OCI-LY1 (cell line): ENCODE data around the gene LCNL1.

ENCODE experiments used
- H2AFZ ChIP-seq: fragments of 200-600 bp; sonication (generic), shearing (Covaris generic); 2 replicates; pipeline ENCODE4 v1.6.0; 2014; ENCODE audit warnings: antibody characterized with exemption, mild to moderate bottlenecking, low read length
- H3F3A ChIP-seq: fragments of 200-600 bp; sonication (generic), shearing (Covaris generic); 2 replicates; pipeline ENCODE4 v1.6.0; 2014; ENCODE audit warnings: mild to moderate bottlenecking, antibody characterized with exemption, low read length, moderate library complexity; ENCODE audit not compliant: insufficient read depth
- H3K27ac ChIP-seq: fragments of 200-600 bp; sonication (generic); 2 replicates; pipeline ENCODE4 v1.5.1; 2014; ENCODE audit warnings: low read length, mixed run types, mild to moderate bottlenecking, low read depth; ENCODE audit not compliant: poor library complexity, severe bottlenecking
- H3K27me3 ChIP-seq: fragments of 200-600 bp; sonication (generic); 2 replicates; pipeline ENCODE4 v1.6.0; 2014; ENCODE audit warnings: antibody characterized with exemption, mild to moderate bottlenecking, low read length, moderate library complexity; ENCODE audit not compliant: insufficient read depth
- H3K36me3 ChIP-seq: fragments of 200-600 bp; sonication (generic); 2 replicates; pipeline ENCODE4 v1.6.1; 2014; ENCODE audit warnings: mild to moderate bottlenecking, antibody characterized with exemption, low read length, moderate library complexity, mixed read lengths; ENCODE audit not compliant: insufficient read depth
- H3K4me1 ChIP-seq: fragments of 200-600 bp; sonication (generic); 2 replicates; pipeline ENCODE4 v1.5.1; 2014; ENCODE audit warnings: mild to moderate bottlenecking, low read length, moderate library complexity; ENCODE audit not compliant: insufficient read depth, severe bottlenecking
- H3K4me2 ChIP-seq: fragments of 200-600 bp; sonication (generic), shearing (Covaris generic); 2 replicates; pipeline ENCODE4 v1.6.1; 2014; ENCODE audit warnings: low read length
- H3K4me3 ChIP-seq: fragments of 200-600 bp; sonication (generic); 2 replicates; pipeline ENCODE4 v1.5.1; 2014; ENCODE audit warnings: low read length, low read depth, mild to moderate bottlenecking, mixed read lengths; ENCODE audit not compliant: poor library complexity, severe bottlenecking
- H3K79me2 ChIP-seq: fragments of 200-600 bp; shearing (Covaris generic); 2 replicates; pipeline ENCODE4 v1.6.1; 2016; ENCODE audit warnings: mixed run types, low read length, mixed read lengths; ENCODE audit not compliant: insufficient read depth
- H3K9ac ChIP-seq: fragments of 200-600 bp; sonication (generic), shearing (Covaris generic); 2 replicates; pipeline ENCODE4 v1.6.1; 2014; ENCODE audit warnings: mild to moderate bottlenecking, low read length, mixed read lengths
- H3K9me2 ChIP-seq: fragments of 200-600 bp; sonication (generic), shearing (Covaris generic); 2 replicates; pipeline ENCODE4 v1.6.1; 2014; ENCODE audit warnings: low read depth, mild to moderate bottlenecking, low read length, mixed read lengths
- H3K9me3 ChIP-seq: fragments of 200-600 bp; shearing (Covaris generic); 2 replicates; pipeline ENCODE4 v1.6.1; 2014; ENCODE audit warnings: low read length, mixed read lengths
- H4K20me1 ChIP-seq: fragments of 200-600 bp; sonication (generic), shearing (Covaris generic); 2 replicates; pipeline ENCODE4 v1.6.0; 2016; ENCODE audit warnings: mild to moderate bottlenecking, low read length; ENCODE audit not compliant: insufficient read depth
- EZH2 ChIP-seq: fragments of 200-600 bp; sonication (generic), shearing (Covaris generic); IDR thresholded peaks from 2 replicates; pipeline ENCODE4 v1.8.0; 2017; ENCODE audit warnings: borderline replicate concordance, mixed run types, mild to moderate bottlenecking, antibody characterized with exemption, low read length, moderate library complexity, mixed read lengths
- TF ChIP-seq, protein P1 (sequence below): fragments of 200-600 bp; sonication (generic), shearing (Covaris generic); IDR thresholded peaks from 2 replicates; pipeline ENCODE4 v1.5.1; 2017; ENCODE audit warnings: mild to moderate bottlenecking, antibody characterized with exemption, low read length, moderate library complexity, mixed read lengths

Gene LCNL1

GRCh38 chr9:136946228-136947027 lies 36.4 kb upstream of the LCNL1 start:
- no peaks in the 10 kb centered on the region for H3K9me3 ChIP-seq
- H3K4me1 ChIP-seq = peaks cover 26% of the 10 kb centered on the region
- H3K36me3 ChIP-seq = peaks cover 16% of the 10 kb centered on the region
- H3K27me3 ChIP-seq = no peaks in the 10 kb centered on the region; the same call in 1 of the 2 replicates
- no peak overlapping the region for H3K27ac ChIP-seq
- H3K9me2 ChIP-seq = no peaks in the 10 kb centered on the region
- H3F3A ChIP-seq = no peaks in the 10 kb centered on the region
- H2AFZ ChIP-seq = no peak overlapping the region
- no peak overlapping the region for H3K4me2 ChIP-seq
- H4K20me1 ChIP-seq = no peaks in the 10 kb centered on the region
- H3K9ac ChIP-seq = no peak overlapping the region
- TF ChIP-seq EZH2 = no peak
- TF ChIP-seq, protein P1, sequence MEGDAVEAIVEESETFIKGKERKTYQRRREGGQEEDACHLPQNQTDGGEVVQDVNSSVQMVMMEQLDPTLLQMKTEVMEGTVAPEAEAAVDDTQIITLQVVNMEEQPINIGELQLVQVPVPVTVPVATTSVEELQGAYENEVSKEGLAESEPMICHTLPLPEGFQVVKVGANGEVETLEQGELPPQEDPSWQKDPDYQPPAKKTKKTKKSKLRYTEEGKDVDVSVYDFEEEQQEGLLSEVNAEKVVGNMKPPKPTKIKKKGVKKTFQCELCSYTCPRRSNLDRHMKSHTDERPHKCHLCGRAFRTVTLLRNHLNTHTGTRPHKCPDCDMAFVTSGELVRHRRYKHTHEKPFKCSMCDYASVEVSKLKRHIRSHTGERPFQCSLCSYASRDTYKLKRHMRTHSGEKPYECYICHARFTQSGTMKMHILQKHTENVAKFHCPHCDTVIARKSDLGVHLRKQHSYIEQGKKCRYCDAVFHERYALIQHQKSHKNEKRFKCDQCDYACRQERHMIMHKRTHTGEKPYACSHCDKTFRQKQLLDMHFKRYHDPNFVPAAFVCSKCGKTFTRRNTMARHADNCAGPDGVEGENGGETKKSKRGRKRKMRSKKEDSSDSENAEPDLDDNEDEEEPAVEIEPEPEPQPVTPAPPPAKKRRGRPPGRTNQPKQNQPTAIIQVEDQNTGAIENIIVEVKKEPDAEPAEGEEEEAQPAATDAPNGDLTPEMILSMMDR = no peak
- no peak overlapping the region for H3K4me3 ChIP-seq
- no peaks in the 10 kb centered on the region for H3K79me2 ChIP-seq

- Histone ChIP-seq H3K4me2 (no peak overlapping the region), H2AFZ (no peak overlapping the region), H3K4me1 (peaks cover 26% of the 10 kb centered on the region), H3K27ac (no peak overlapping the region), H3F3A (no peaks in the 10 kb centered on the region), H3K9ac (no peak overlapping the region), H3K9me2 (no peaks in the 10 kb centered on the region), H4K20me1 (no peaks in the 10 kb centered on the region), H3K4me3 (no peak overlapping the region), H3K9me3 (no peaks in the 10 kb centered on the region), H3K27me3 (no peaks in the 10 kb centered on the region; the same call in 1 of the 2 replicates), H3K36me3 (peaks cover 8% of the 10 kb centered on the region), H3K79me2 (no peaks in the 10 kb centered on the region)
- TF ChIP-seq, protein P1 = no peak
- TF ChIP-seq EZH2 = no peak
Measured at GRCh38 chr9:136947028-136947891, 35.5 kb upstream of the LCNL1 start.

DNA sequence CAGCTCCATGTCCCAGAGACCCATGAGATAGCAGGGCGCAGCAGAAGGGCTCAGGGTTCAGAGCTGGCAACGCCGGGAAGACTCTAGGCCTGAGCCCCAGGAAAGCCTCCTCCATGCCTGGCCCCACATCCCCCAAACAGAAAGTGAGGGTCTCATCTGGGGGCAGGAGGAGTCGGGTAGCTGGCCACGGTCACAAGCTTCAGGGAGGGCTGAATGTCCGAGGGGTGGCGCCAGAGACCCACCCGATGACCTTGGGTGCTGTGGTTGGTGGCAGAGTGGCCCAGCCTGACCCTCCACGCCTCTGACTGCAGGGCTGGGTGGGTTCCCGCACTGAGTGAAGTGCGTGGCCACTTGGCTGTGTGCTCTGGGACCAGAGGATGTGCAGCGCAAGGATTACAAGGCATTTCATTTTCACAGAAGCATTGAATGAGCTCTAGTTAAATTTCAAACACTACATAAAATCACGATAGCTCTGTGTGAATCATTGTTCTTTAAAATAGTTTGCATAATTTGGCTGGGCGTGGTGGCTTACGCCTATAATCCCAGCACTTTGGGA lies 34.8 kb upstream of the LCNL1 start:
- no peak overlapping the region for H3K27ac ChIP-seq

More for the DNA sequence above, 34.8 kb upstream of the LCNL1 start:
- peaks cover 2% of the 10 kb centered on the region; the same call in 1 of the 2 replicates for H3K27me3 ChIP-seq
- no peaks in the 10 kb centered on the region for H3K9me3 ChIP-seq
- H3K4me1 ChIP-seq = peaks cover 25% of the 10 kb centered on the region
- no peak overlapping the region for H2AFZ ChIP-seq
- H3K4me3 ChIP-seq = no peak overlapping the region
- H3K79me2 ChIP-seq = no peaks in the 10 kb centered on the region
- no peak overlapping the region for H3K4me2 ChIP-seq
- TF ChIP-seq, protein P1 = peak; percentile 57
- TF ChIP-seq EZH2 = no peak
- no peaks in the 10 kb centered on the region for H4K20me1 ChIP-seq
- no peaks in the 10 kb centered on the region for H3K36me3 ChIP-seq
- H3K9ac ChIP-seq = no peak overlapping the region
- no peaks in the 10 kb centered on the region for H3K9me2 ChIP-seq
- no peaks in the 10 kb centered on the region for H3F3A ChIP-seq
